ENCODE measurements around the gene ACTL6B. TPM values are rescaled to one million over a fixed set of nuclear protein-coding genes. Genes with fewer than 3 reads are reported as not detected.

Gene ACTL6B
- total and polyA plus RNA-seq, 2 of the 13 experiments (the other 11 are each of a cell fraction or from before 2014, with no cell fraction given): not detected

GRCh38 chr7:100683659-100684533 is 27.6 kb upstream of the ACTL6B start:
- ATAC-seq: no peak
- peaks cover 8% of the 10 kb centered on the region; the same call in 1 of the 2 replicates for H4K20me1 ChIP-seq (ENCODE audit: insufficient read depth, low read length)
- H3K4me3 ChIP-seq (replicated peaks in 1 of 3; ENCODE audit: insufficient read depth in 1 of 3, low read depth in 2 of 3, low read length in 3 of 3): no peak overlapping the region
- H3K4me1 ChIP-seq (ENCODE audit: insufficient read depth, low read length): peaks cover 14% of the 10 kb centered on the region
- no TSS peak for BruUV-seq (replicated peaks)
- in situ Hi-C loops (cut with HindIII; ENCODE audit: extremely low pct_ligation_motif_present, low pct_unique_long_range_greater_than_20kb) (no loop called here), intact Hi-C loops (cut with micrococcal nuclease; ENCODE audit: unreplicated experiment) (no loop called here)
- TF ChIP-seq POLR2A (IDR thresholded peaks at IDR 0.05; ENCODE audit: insufficient read depth in 1 of 2, low read depth in 2 of 2, low read length in 2 of 2) (peak in 1 of 2 experiments; percentile 4; a peak in 1 of 4 replicates), AGO2 (optimal IDR thresholded peaks at IDR 0.05; ENCODE audit: low read depth, low read length) (peak; percentile 68), AHR (CRISPR knock-in tag; IDR thresholded peaks at IDR 0.05) (no peak)
- TF ChIP-seq, protein P1, sequence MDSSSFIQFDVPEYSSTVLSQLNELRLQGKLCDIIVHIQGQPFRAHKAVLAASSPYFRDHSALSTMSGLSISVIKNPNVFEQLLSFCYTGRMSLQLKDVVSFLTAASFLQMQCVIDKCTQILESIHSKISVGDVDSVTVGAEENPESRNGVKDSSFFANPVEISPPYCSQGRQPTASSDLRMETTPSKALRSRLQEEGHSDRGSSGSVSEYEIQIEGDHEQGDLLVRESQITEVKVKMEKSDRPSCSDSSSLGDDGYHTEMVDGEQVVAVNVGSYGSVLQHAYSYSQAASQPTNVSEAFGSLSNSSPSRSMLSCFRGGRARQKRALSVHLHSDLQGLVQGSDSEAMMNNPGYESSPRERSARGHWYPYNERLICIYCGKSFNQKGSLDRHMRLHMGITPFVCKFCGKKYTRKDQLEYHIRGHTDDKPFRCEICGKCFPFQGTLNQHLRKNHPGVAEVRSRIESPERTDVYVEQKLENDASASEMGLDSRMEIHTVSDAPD (CRISPR knock-in tag; IDR thresholded peaks at IDR 0.05): no peak
- no peaks in the 10 kb centered on the region for H3K9me3 ChIP-seq (ENCODE audit: low read length)
- H3K9ac ChIP-seq (ENCODE audit: insufficient read depth, low read depth, low read length): no peak overlapping the region
- no peak overlapping the region for H3K27ac ChIP-seq (ENCODE audit: extremely low read length, insufficient read depth, low read length)
- FAIRE-seq: no peak
- POLR2A ChIA-PET: interaction anchor here (1.4 kb wide), 2 partner anchors 41 to 98 kb away, joined by 3 to 6 read pairs; partner anchors contain the start of genes FBXO24 and LRCH4
- WGBS (ENCODE audit: low lambda C conversion rate): 95% methylated on average over 10 of the region's 37 CpGs
- no peak overlapping the region for H2AFZ ChIP-seq (ENCODE audit: low read length)
- peaks cover 4% of the 10 kb centered on the region for H3K79me2 ChIP-seq (ENCODE audit: insufficient read depth, low read length)
- CTCF ChIA-PET (ENCODE audit: low intra/inter-chr PET ratio, low total read pairs): no interaction called here
- no peak for DNase-seq (ENCODE audit: low spot score)
- H3K4me2 ChIP-seq (ENCODE audit: low read depth, low read length): no peak overlapping the region
- peaks cover 45 to 66% of the 10 kb centered on the region in 2 experiments for H3K36me3 ChIP-seq (replicated peaks in 1 of 2; ENCODE audit: control insufficient read depth in 1 of 2, insufficient read depth in 2 of 2, low read length in 2 of 2)
- no peaks in the 10 kb centered on the region for H3K27me3 ChIP-seq (ENCODE audit: control insufficient read depth in 1 of 2, insufficient read depth in 2 of 2, low read length in 2 of 2)
